Tibial artery (tissue), 4 donors: ENCODE results near the gene TLR5.

Experiments used
- DNase-seq, 2 donors: peaks; one replicate each; pipeline ENCODE4 v3.0.0-alpha.2; 2019
- H3K27ac ChIP-seq, 2 donors: fragments of 200-600 bp; sonication (generic) in 1 of 2; 1 replicate in 1 of 2; 2 replicates in 1 of 2; pipeline ENCODE4 v1.5.1; 2018 to 2019; ENCODE audit warnings: mild to moderate bottlenecking in 1 of 2
- H3K27me3 ChIP-seq, 2 donors: fragments of 200-600 bp; sonication (generic) in 1 of 2; one replicate each; pipeline versions ENCODE4 v1.5.1 to v1.6.0; 2016 to 2019
- H3K36me3 ChIP-seq, 3 donors: fragments of 200-600 bp; sonication (generic) in 2 of 3; one replicate each; pipeline ENCODE4 v1.5.1; 2016 to 2019; ENCODE audit warnings: mild to moderate bottlenecking in 2 of 3
- H3K4me1 ChIP-seq, 4 donors: fragments of 200-600 bp; sonication (generic) in 2 of 4; 1 replicate in 3 of 4; 2 replicates in 1 of 4; pipeline ENCODE4 v1.5.1; 2016 to 2019
- H3K4me3 ChIP-seq, 2 donors: fragments of 200-600 bp; sonication (generic) in 1 of 2; 1 replicate in 1 of 2; 2 replicates in 1 of 2; pipeline ENCODE4 v1.5.1; 2018 to 2019; ENCODE audit warnings: mild to moderate bottlenecking in 2 of 2
- H3K9me3 ChIP-seq, 3 donors: fragments of 200-600 bp; sonication (generic) in 1 of 3; one replicate each; pipeline ENCODE4 v1.5.1; 2016 to 2019
- CTCF ChIP-seq, 2 experiments: fragments of 200-600 bp in 1 of 2; fragments of 450-650 bp in 1 of 2; IDR thresholded peaks; one replicate each; pipeline ENCODE4 v1.5.1; 2017 to 2019; ENCODE audit warnings: antibody characterized with exemption in 2 of 2, mild to moderate bottlenecking in 1 of 2, moderate library complexity in 1 of 2
- intact Hi-C: fragments of 100-400 bp; cut with DNase I; formaldehyde crosslinking; loops from one replicate; pipeline ENCODE4 v1.15.0; 2023; ENCODE audit warnings: low total_unique reads

The TLR5 gene

GRCh38 chr1:223091896-223092295 is 51.2 kb downstream of the TLR5 start:
- intact Hi-C loops: no loop called here
- Histone ChIP-seq H3K36me3 (no peaks in the 10 kb centered on the region), H3K4me1 (peaks cover 0 to 12% (median 0%) of the 10 kb centered on the region in 4 donors), H3K9me3 (no peaks in the 10 kb centered on the region), H3K4me3 (no peak overlapping the region), H3K27me3 (no peaks in the 10 kb centered on the region), H3K27ac (no peak overlapping the region)
- DNase-seq: no peak
- TF ChIP-seq CTCF (IDR thresholded peaks at IDR 0.05): no peak

GRCh38 chr1:223089250-223089649 is 53.8 kb downstream of the TLR5 start:
- DNase-seq: no peak
- Histone ChIP-seq H3K4me3 (no peak overlapping the region), H3K4me1 (peaks cover 0 to 16% (median 0%) of the 10 kb centered on the region in 4 donors), H3K27me3 (no peaks in the 10 kb centered on the region), H3K36me3 (no peaks in the 10 kb centered on the region), H3K27ac (no peak overlapping the region), H3K9me3 (no peaks in the 10 kb centered on the region)
- no peak for TF ChIP-seq CTCF (IDR thresholded peaks at IDR 0.05)
- intact Hi-C loops: no loop called here

- no peak for DNase-seq
- H3K4me3 ChIP-seq: no peak overlapping the region
- no peaks in the 10 kb centered on the region for H3K9me3 ChIP-seq
- H3K27me3 ChIP-seq: no peaks in the 10 kb centered on the region
- H3K4me1 ChIP-seq: peaks cover 0 to 16% (median 0%) of the 10 kb centered on the region in 4 donors
- no peaks in the 10 kb centered on the region for H3K36me3 ChIP-seq
- intact Hi-C loops: no loop called here
- no peak overlapping the region for H3K27ac ChIP-seq
- no peak for TF ChIP-seq CTCF (IDR thresholded peaks at IDR 0.05)
Measured at GRCh38 chr1:223088713-223089240, 54.3 kb downstream of the TLR5 start.

GRCh38 chr1:223087291-223088255 is 55.5 kb downstream of the TLR5 start:
- intact Hi-C loops: no loop called here
- no peak overlapping the region for H3K27ac ChIP-seq
- DNase-seq: no peak

GRCh38 chr1:223084464-223084866 is 58.6 kb downstream of the TLR5 start:
- no peak overlapping the region for H3K4me3 ChIP-seq
- no peaks in the 10 kb centered on the region for H3K36me3 ChIP-seq
- peaks cover 0 to 16% (median 0%) of the 10 kb centered on the region in 4 donors for H3K4me1 ChIP-seq
- DNase-seq: no peak
- no peaks in the 10 kb centered on the region for H3K9me3 ChIP-seq
- intact Hi-C loops: loop anchor here (5.0 kb wide), 1 partner anchor 347 kb away; the partner anchor contains the start of gene FAM177B
- no peak for TF ChIP-seq CTCF (IDR thresholded peaks at IDR 0.05)
- no peak overlapping the region for H3K27ac ChIP-seq
- H3K27me3 ChIP-seq: no peaks in the 10 kb centered on the region

More at GRCh38 chr1:223087291-223088255, 55.5 kb downstream of the TLR5 start:
- Histone ChIP-seq H3K9me3 (no peaks in the 10 kb centered on the region), H3K27me3 (no peaks in the 10 kb centered on the region), H3K4me1 (peaks cover 0 to 16% (median 0%) of the 10 kb centered on the region in 4 donors), H3K4me3 (no peak overlapping the region), H3K36me3 (no peaks in the 10 kb centered on the region)
- TF ChIP-seq CTCF (IDR thresholded peaks at IDR 0.05): no peak
